PC-3 (cell line): ENCODE data around the gene LLPH. TPM values are rescaled to one million over a fixed set of nuclear protein-coding genes. Genes with fewer than 3 reads are reported as not detected.
A peak's percentile ranks its signal among the peaks of the same experiment; 100 is the strongest.

Experiments used
- ATAC-seq: fragments of 200-7000 bp; cut with Tn5 transposase; 2 replicates; pipeline ENCODE4 v1.9.1; 2020; ENCODE audit warnings: mild to moderate bottlenecking, moderate library complexity
- BruUV-seq: library from RNA; stranded (reverse); fragments of 400-500 nt; replicated peaks from 2 replicates; lab custom pipeline; 2021; lab: Mats Ljungman, UMichigan
- CTCF ChIA-PET: fragments of 300-600 bp; sonication (Branson Sonifier 250); formaldehyde crosslinking; loops from one replicate; lab custom pipeline; 2022; ENCODE audit warnings: antibody characterized with exemption; lab: Charles Lee
- POLR2A ChIA-PET: fragments of 300-600 bp; sonication (Branson Sonifier 250); formaldehyde crosslinking; loops from one replicate; lab custom pipeline; 2022; ENCODE audit warnings: antibody characterized with exemption; ENCODE audit not compliant: unreplicated experiment; lab: Charles Lee
- DNase-seq: peaks from one replicate; pipeline ENCODE4 v3.0.0-alpha.2; 2015
- H2AFZ ChIP-seq: fragments of 300-600 bp; sonication (generic); 2 replicates; pipeline ENCODE4 v1.6.0; 2016; ENCODE audit warnings: antibody characterized with exemption, low read length
- H3F3A ChIP-seq: fragments of 300-600 bp; sonication (generic); one replicate; pipeline ENCODE4 v1.6.0; 2017; ENCODE audit warnings: antibody characterized with exemption, low read length, control low read depth, mild to moderate bottlenecking; ENCODE audit not compliant: unreplicated experiment
- H3K27ac ChIP-seq: fragments of 300-600 bp; sonication (generic); 2 replicates; pipeline ENCODE4 v1.5.1; 2016; ENCODE audit warnings: mild to moderate bottlenecking, low read length
- H3K27me3 ChIP-seq: fragments of 300-600 bp; sonication (generic); 2 replicates; pipeline ENCODE4 v1.6.1; 2016; ENCODE audit warnings: low read length, mixed read lengths
- H3K36me3 ChIP-seq: fragments of 300-600 bp; sonication (generic); 2 replicates; pipeline ENCODE4 v1.6.1; 2016; ENCODE audit warnings: low read depth, mixed run types, low read length, mixed read lengths
- H3K4me1 ChIP-seq: fragments of 300-600 bp; sonication (generic); 2 replicates; pipeline ENCODE4 v1.5.1; 2016; ENCODE audit warnings: low read length; ENCODE audit not compliant: insufficient read depth
- H3K4me2 ChIP-seq: fragments of 300-600 bp; sonication (generic); 2 replicates; pipeline ENCODE4 v1.6.0; 2016; ENCODE audit warnings: low read length
- H3K4me3 ChIP-seq: fragments of 300-600 bp; sonication (generic); 2 replicates; pipeline ENCODE4 v1.5.1; 2016; ENCODE audit warnings: mild to moderate bottlenecking, low read length, mixed read lengths
- H3K79me2 ChIP-seq: fragments of 300-600 bp; sonication (generic); 2 replicates; pipeline ENCODE4 v1.6.1; 2017; ENCODE audit warnings: low read length, mixed read lengths
- H3K9ac ChIP-seq: fragments of 300-600 bp; sonication (generic); 2 replicates; pipeline ENCODE4 v1.6.0; 2016; ENCODE audit warnings: mild to moderate bottlenecking, low read length
- H3K9me2 ChIP-seq: fragments of 300-600 bp; sonication (generic); replicated peaks from 2 replicates; pipeline ENCODE4 v1.6.1; 2016; ENCODE audit warnings: mixed run types, low read length, mixed read lengths
- H3K9me3 ChIP-seq: fragments of 300-600 bp; sonication (generic); 2 replicates; pipeline ENCODE4 v1.6.1; 2016; ENCODE audit warnings: low read length, mixed read lengths
- H4K20me1 ChIP-seq: fragments of 300-600 bp; sonication (generic); 2 replicates; pipeline ENCODE4 v1.6.1; 2016; ENCODE audit warnings: low read length, mixed read lengths
- EZH2 ChIP-seq: fragments of 300-600 bp; sonication (generic); IDR thresholded peaks from one replicate; pipeline ENCODE4 v1.6.1; 2017; ENCODE audit warnings: antibody characterized with exemption, mild to moderate bottlenecking, low read length; ENCODE audit not compliant: unreplicated experiment
- EZH2phosphoT487 ChIP-seq: fragments of 300-600 bp; sonication (generic); IDR thresholded peaks from 2 replicates; pipeline ENCODE4 v1.6.1; 2018; ENCODE audit warnings: mild to moderate bottlenecking, antibody characterized with exemption, low read length, borderline replicate concordance
- intact Hi-C: fragments of 100-400 bp; cut with micrococcal nuclease; formaldehyde crosslinking; loops from 2 replicates; pipeline ENCODE4 v1.9.0; 2023
- total RNA-seq: library from RNA; depleted of rRNA; stranded (reverse); fragments of >200 nt; gene quantifications from 2 replicates; pipeline ENCODE4 v1.2.3, GENCODE V29; 2014
- TF ChIP-seq, protein P1 (sequence below): fragments of 300-600 bp; sonication (generic); conservative IDR thresholded peaks from 2 replicates; pipeline ENCODE4 v1.5.1; 2017; ENCODE audit warnings: antibody characterized with exemption, low read depth, mild to moderate bottlenecking, low read length

LLPH gene
- total RNA-seq, 1 experiment from 2014 or later: 11.2 TPM

DNA sequence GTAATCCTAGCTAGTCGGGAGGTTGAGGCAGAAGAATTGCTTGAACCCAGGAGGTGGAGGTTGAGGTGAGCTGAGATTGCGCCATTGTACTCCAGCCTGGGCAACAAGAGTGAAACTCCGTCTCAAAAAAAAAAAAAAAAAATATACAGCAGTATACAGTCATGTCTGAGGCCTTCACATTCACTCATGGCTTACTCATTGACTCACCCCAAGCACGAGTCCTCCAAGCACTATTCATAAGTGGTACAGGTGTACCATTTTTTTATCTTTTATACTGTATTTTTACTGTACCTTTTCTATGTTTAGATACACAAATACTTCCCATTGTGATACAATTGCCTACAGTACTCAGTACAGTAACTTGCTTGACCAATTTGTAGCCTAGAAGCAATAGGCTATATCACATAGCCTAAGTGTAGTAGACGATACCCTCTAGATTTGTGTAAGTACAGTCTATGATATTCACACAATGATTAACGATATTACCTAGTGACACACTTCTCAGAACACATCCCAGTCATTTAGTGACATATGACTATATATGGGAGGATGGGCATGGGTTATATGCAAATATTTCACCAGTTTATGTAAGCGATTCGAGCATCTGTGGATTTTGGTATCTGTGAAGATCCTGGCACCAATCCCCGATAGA is 12.2 kb downstream of the LLPH start:
- no peak for ATAC-seq
- H4K20me1 ChIP-seq: no peaks in the 10 kb centered on the region
- BruUV-seq: no TSS peak
- no peak overlapping the region for H3K4me3 ChIP-seq
- DNase-seq: no peak
- H2AFZ ChIP-seq: no peak overlapping the region
- peaks cover 14% of the 10 kb centered on the region for H3K36me3 ChIP-seq
- H3K27me3 ChIP-seq: no peaks in the 10 kb centered on the region
- H3K4me1 ChIP-seq: no peaks in the 10 kb centered on the region
- H3K79me2 ChIP-seq: no peaks in the 10 kb centered on the region
- ChIA-PET CTCF (no interaction called here), POLR2A (no interaction called here)
- no peaks in the 10 kb centered on the region for H3K9me3 ChIP-seq
- no peak overlapping the region for H3K4me2 ChIP-seq
- no peak overlapping the region for H3K9ac ChIP-seq
- TF ChIP-seq, protein P1, sequence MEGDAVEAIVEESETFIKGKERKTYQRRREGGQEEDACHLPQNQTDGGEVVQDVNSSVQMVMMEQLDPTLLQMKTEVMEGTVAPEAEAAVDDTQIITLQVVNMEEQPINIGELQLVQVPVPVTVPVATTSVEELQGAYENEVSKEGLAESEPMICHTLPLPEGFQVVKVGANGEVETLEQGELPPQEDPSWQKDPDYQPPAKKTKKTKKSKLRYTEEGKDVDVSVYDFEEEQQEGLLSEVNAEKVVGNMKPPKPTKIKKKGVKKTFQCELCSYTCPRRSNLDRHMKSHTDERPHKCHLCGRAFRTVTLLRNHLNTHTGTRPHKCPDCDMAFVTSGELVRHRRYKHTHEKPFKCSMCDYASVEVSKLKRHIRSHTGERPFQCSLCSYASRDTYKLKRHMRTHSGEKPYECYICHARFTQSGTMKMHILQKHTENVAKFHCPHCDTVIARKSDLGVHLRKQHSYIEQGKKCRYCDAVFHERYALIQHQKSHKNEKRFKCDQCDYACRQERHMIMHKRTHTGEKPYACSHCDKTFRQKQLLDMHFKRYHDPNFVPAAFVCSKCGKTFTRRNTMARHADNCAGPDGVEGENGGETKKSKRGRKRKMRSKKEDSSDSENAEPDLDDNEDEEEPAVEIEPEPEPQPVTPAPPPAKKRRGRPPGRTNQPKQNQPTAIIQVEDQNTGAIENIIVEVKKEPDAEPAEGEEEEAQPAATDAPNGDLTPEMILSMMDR: no peak
- TF ChIP-seq EZH2phosphoT487 (no peak), EZH2 (no peak)
- no peaks in the 10 kb centered on the region for H3F3A ChIP-seq
- intact Hi-C loops: no loop called here
- no peak overlapping the region for H3K27ac ChIP-seq
- H3K9me2 ChIP-seq: no peaks in the 10 kb centered on the region

DNA sequence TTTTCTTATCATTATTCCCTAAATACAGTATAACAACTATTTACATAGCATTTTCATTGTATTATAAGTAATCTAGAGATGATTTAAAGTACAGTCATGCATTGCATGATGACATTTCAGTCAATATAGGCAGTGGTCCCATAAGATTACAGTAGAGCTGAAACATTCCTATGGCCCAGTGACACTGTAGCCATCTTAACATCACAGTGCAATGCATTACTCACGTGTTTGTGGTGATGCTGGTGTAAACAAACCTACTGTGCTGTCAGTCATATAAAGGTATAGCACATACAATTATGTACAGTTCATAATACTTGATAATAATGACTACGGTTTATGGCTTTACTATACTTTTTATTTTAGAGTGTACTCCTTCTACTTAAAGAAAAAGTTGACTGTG is 13.3 kb downstream of the LLPH start:
- no peak overlapping the region for H3K4me2 ChIP-seq
- DNase-seq (peak; percentile 32), ATAC-seq (peak; percentile 45)
- ChIA-PET POLR2A (no interaction called here), CTCF (no interaction called here)
- no peaks in the 10 kb centered on the region for H3K79me2 ChIP-seq
- no peak overlapping the region for H3K4me3 ChIP-seq
- H2AFZ ChIP-seq: no peak overlapping the region
- intact Hi-C loops: no loop called here
- no peaks in the 10 kb centered on the region for H4K20me1 ChIP-seq
- no peaks in the 10 kb centered on the region for H3K4me1 ChIP-seq
- H3K27me3 ChIP-seq: no peaks in the 10 kb centered on the region
- TF ChIP-seq, protein P1: no peak
- TF ChIP-seq EZH2 (no peak), EZH2phosphoT487 (no peak)
- no peak overlapping the region for H3K27ac ChIP-seq
- no TSS peak for BruUV-seq
- H3K36me3 ChIP-seq: peaks cover 4% of the 10 kb centered on the region
- H3K9me3 ChIP-seq: no peaks in the 10 kb centered on the region
- H3F3A ChIP-seq: no peaks in the 10 kb centered on the region
- no peak overlapping the region for H3K9ac ChIP-seq
- no peaks in the 10 kb centered on the region for H3K9me2 ChIP-seq

DNA sequence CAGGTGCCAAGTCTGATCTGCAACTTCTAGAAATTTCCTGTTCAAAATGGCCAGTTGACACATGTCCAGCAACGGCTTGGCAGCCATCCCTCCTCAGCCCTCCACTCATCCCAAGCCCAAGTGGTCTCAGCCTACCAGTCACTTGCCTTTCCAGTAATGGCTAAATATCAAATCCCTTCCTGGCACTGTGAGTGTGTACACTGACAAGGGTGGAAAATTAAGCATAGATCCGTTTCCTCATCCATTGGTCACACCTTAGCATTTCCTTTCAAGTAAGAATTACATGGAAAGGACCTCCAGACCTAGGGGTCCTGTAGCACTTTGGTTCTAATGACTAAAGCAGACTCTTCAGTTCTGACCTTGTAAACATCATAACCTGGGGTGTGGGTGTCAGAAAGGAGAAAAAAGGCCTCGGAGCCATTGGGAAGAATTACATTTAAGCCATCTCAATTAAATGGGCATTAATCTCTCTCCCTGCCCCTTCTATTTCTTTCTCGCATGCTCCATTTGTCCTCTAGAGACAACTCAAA is 15.4 kb downstream of the LLPH start:
- POLR2A ChIA-PET: no interaction called here
- intact Hi-C loops: no loop called here
- no peak for ATAC-seq

More for the DNA sequence above, 15.4 kb downstream of the LLPH start:
- no peaks in the 10 kb centered on the region for H3K4me1 ChIP-seq
- H3K4me2 ChIP-seq: no peak overlapping the region
- no peaks in the 10 kb centered on the region for H3K79me2 ChIP-seq
- H3K27ac ChIP-seq: no peak overlapping the region
- DNase-seq: no peak
- H3K27me3 ChIP-seq: no peaks in the 10 kb centered on the region
- H4K20me1 ChIP-seq: no peaks in the 10 kb centered on the region
- no peaks in the 10 kb centered on the region for H3K36me3 ChIP-seq
- H2AFZ ChIP-seq: no peak overlapping the region
- H3K9me3 ChIP-seq: no peaks in the 10 kb centered on the region
- CTCF ChIA-PET: no interaction called here
- H3K9ac ChIP-seq: no peak overlapping the region
- H3F3A ChIP-seq: no peaks in the 10 kb centered on the region
- H3K9me2 ChIP-seq: no peaks in the 10 kb centered on the region
- no peak overlapping the region for H3K4me3 ChIP-seq
- BruUV-seq: no TSS peak
- TF ChIP-seq, protein P1: no peak
- TF ChIP-seq EZH2phosphoT487 (no peak), EZH2 (no peak)
